HEK293 (cell line): ENCODE data around the gene RNF44.
A peak's percentile ranks its signal among the peaks of the same experiment; 100 is the strongest.
"Not testable (repeated sequence)": the region's sequence is repeated elsewhere in the genome, so short reads cannot be mapped to it uniquely, and the experiment has no call there.

Experiments
- CTCF ChIA-PET: fragments of 350-600 bp; formaldehyde crosslinking; extraction: SDS; loops from one replicate; lab custom pipeline; 2021; ENCODE audit warnings: antibody characterized with exemption; lab: Yijun Ruan, JAX
- POLR2A ChIA-PET: fragments of 300-600 bp; formaldehyde crosslinking; extraction: SDS; loops from one replicate; lab custom pipeline; 2020; ENCODE audit warnings: antibody characterized with exemption, inconsistent platforms; lab: Yijun Ruan, JAX
- H3K27ac ChIP-seq: fragments of 200-500 bp; sonication (Bioruptor generic); 2 replicates; pipeline ENCODE4 v1.5.1; 2014; ENCODE audit warnings: low read depth, low read length, control low read depth, inconsistent platforms; ENCODE audit errors: extremely low read depth
- H3K36me3 ChIP-seq, 2 experiments: fragments of 200-500 bp in 1 of 2; sonication (Bioruptor generic) in 1 of 2; 1 replicate in 1 of 2; 2 replicates in 1 of 2; pipeline ENCODE4 v1.5.1; 2014 to 2017; ENCODE audit warnings: inconsistent platforms in 2 of 2, low read length in 2 of 2; ENCODE audit not compliant: control insufficient read depth in 2 of 2, insufficient read depth in 1 of 2
- H3K4me1 ChIP-seq: fragments of 200-500 bp; sonication (Bioruptor generic); 2 replicates; pipeline ENCODE4 v1.5.1; 2014; ENCODE audit warnings: mild to moderate bottlenecking, low read length, inconsistent platforms; ENCODE audit not compliant: control insufficient read depth, insufficient read depth
- H3K4me3 ChIP-seq: 2 replicates; pipeline ENCODE4 v1.5.1; 2011; ENCODE audit warnings: low read depth, mild to moderate bottlenecking, control low read depth, low read length, moderate library complexity
- H3K9me3 ChIP-seq: fragments of 200-500 bp; sonication (Bioruptor generic); 2 replicates; pipeline ENCODE4 v1.5.1; 2014; ENCODE audit warnings: low read depth, low read length, inconsistent platforms; ENCODE audit not compliant: control insufficient read depth, insufficient read depth
- GLIS1 ChIP-seq: fragments of 450-650 bp; formaldehyde crosslinking; IDR thresholded peaks from 2 replicates; pipeline ENCODE4 v1.5.1; 2016; ENCODE audit warnings: missing biosample characterization, missing genetic modification characterization
- GLIS2 ChIP-seq: fragments of 450-650 bp; formaldehyde crosslinking; IDR thresholded peaks from 2 replicates; pipeline ENCODE4 v1.5.1; 2016; ENCODE audit warnings: missing biosample characterization, missing genetic modification characterization
- SETDB1 ChIP-seq: IDR thresholded peaks from one replicate; pipeline ENCODE4 v1.6.1; 2017; ENCODE audit warnings: mild to moderate bottlenecking, low read length, moderate library complexity, mixed read lengths; ENCODE audit not compliant: insufficient read length
- SP7 ChIP-seq: fragments of 450-650 bp; formaldehyde crosslinking; IDR thresholded peaks from 2 replicates; pipeline ENCODE4 v1.5.1; 2016; ENCODE audit warnings: missing biosample characterization, missing genetic modification characterization
- TCF7L2 ChIP-seq: IDR thresholded peaks from 2 replicates; pipeline ENCODE4 v1.6.1; 2011; ENCODE audit warnings: low read depth, mild to moderate bottlenecking, inconsistent platforms, low read length, moderate library complexity, borderline replicate concordance
- ZBTB48 ChIP-seq: fragments of 450-650 bp; formaldehyde crosslinking; IDR thresholded peaks from 2 replicates; pipeline ENCODE4 v1.5.1; 2016; ENCODE audit warnings: missing biosample characterization, missing genetic modification characterization
- ZNF16 ChIP-seq: fragments of 450-650 bp; formaldehyde crosslinking; IDR thresholded peaks from 2 replicates; pipeline ENCODE4 v1.5.1; 2016; ENCODE audit warnings: low read depth, missing biosample characterization, missing genetic modification characterization
- ZNF324 ChIP-seq: fragments of 450-650 bp; formaldehyde crosslinking; IDR thresholded peaks from 2 replicates; pipeline ENCODE4 v1.5.1; 2016; ENCODE audit warnings: missing biosample characterization, missing genetic modification characterization
- ZNF350 ChIP-seq: fragments of 450-650 bp; formaldehyde crosslinking; IDR thresholded peaks from 2 replicates; pipeline ENCODE4 v1.5.0; 2017; ENCODE audit warnings: missing biosample characterization, mild to moderate bottlenecking, missing genetic modification characterization
- ZNF426 ChIP-seq: fragments of 450-650 bp; formaldehyde crosslinking; IDR thresholded peaks from 2 replicates; pipeline ENCODE4 v1.5.1; 2017; ENCODE audit warnings: missing biosample characterization, missing genetic modification characterization, mild to moderate bottlenecking, inconsistent platforms, moderate library complexity
- ZNF76 ChIP-seq: fragments of 450-650 bp; formaldehyde crosslinking; IDR thresholded peaks from 2 replicates; pipeline ENCODE4; 2016; ENCODE audit warnings: low read depth, missing biosample characterization, missing genetic modification characterization, borderline replicate concordance
- TF ChIP-seq, protein P1 (sequence below): fragments of 450-650 bp; formaldehyde crosslinking; IDR thresholded peaks from 2 replicates; pipeline ENCODE4 v1.5.1; 2016; ENCODE audit warnings: missing biosample characterization, missing genetic modification characterization, low read depth
- TF ChIP-seq, protein P2 (sequence below): fragments of 450-650 bp; formaldehyde crosslinking; IDR thresholded peaks from 2 replicates; pipeline ENCODE4 v1.5.1; 2016; ENCODE audit warnings: missing biosample characterization, missing genetic modification characterization, low read depth

Gene RNF44

DNA sequence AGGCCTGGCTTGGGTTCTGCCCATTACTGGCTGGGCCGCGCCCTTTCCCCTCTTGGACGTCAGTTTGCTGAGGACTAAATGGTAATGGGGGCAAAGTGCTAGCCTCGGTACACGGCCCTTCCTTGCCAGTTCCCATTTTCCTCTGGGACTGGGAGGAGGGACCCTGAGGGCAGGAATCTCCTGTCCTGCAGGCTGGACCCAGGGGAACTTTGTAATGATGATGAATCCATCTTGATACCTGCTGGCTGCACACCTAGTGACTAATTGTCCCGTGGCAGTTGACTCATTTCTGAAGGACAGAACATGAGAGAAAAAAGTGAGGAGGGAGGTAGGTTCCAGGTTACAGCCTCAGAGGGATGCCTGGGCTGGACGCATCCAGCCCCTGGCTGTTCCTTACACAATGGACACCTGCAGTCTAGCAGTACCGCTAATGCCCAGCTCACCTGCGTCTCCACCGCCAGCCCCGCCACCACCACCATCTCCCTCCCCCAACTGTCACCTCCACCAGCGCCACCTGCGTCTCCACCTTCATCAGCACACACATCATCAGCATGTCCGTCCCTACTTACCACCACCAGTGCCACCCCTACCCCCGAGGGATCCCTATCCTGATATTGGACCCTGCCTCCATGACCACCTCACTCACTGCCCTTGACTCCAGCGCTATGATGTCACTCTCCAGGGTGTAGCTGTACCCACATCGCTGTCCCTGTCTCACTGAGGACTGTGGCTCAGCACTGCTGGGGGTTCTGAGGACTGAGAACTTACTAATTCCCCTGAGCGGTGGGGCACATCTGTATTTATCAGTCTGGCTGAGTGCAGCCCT lies 16.3 kb upstream of the RNF44 start:
- POLR2A ChIA-PET: interaction anchor here (1.3 kb wide), 1 partner anchor 10 kb away, joined by 6 read pairs; no protein-coding TSS in a partner anchor
- Histone ChIP-seq H3K27ac (no peak overlapping the region), H3K9me3 (no peaks in the 10 kb centered on the region), H3K4me1 (no peaks in the 10 kb centered on the region), H3K36me3 (no peaks in the 10 kb centered on the region; a peak in 1 of 3 replicates), H3K4me3 (no peak overlapping the region)
- CTCF ChIA-PET: interaction anchor here (0.6 kb wide), 2 partner anchors 68 to 1723 kb away, joined by 4 read pairs; no protein-coding TSS in a partner anchor
- TF ChIP-seq ZBTB48: 0 out of 2 replicates have a peak, but pooled peaks have one; percentile 15
- peak; percentile 58 for TF ChIP-seq GLIS2
- TF ChIP-seq, protein P1, sequence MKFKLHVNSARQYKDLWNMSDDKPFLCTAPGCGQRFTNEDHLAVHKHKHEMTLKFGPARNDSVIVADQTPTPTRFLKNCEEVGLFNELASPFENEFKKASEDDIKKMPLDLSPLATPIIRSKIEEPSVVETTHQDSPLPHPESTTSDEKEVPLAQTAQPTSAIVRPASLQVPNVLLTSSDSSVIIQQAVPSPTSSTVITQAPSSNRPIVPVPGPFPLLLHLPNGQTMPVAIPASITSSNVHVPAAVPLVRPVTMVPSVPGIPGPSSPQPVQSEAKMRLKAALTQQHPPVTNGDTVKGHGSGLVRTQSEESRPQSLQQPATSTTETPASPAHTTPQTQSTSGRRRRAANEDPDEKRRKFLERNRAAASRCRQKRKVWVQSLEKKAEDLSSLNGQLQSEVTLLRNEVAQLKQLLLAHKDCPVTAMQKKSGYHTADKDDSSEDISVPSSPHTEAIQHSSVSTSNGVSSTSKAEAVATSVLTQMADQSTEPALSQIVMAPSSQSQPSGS: 0 out of 2 replicates have a peak, but pooled peaks have one; percentile 13
- no peak for TF ChIP-seq SETDB1
- 0 out of 2 replicates have a peak, but pooled peaks have one; percentile 25 for TF ChIP-seq SP7 (tag by site-specific recombination)
- TF ChIP-seq ZNF426 (tag by site-specific recombination): no peak
- peak; percentile 83; the same call in 1 of the 2 replicates for TF ChIP-seq GLIS1

- Histone ChIP-seq H3K4me1 (no peaks in the 10 kb centered on the region), H3K9me3 (no peaks in the 10 kb centered on the region), H3K27ac (no peak overlapping the region), H3K36me3 (no peaks in the 10 kb centered on the region; a peak in 1 of 3 replicates), H3K4me3 (no peak overlapping the region)
- POLR2A ChIA-PET: no interaction called here
- TF ChIP-seq ZNF324 (tag by site-specific recombination) (no peak), ZNF350 (tag by site-specific recombination) (no peak), TCF7L2 (no peak), ZNF76 (tag by site-specific recombination) (no peak), ZNF16 (tag by site-specific recombination) (peak; percentile 80)
- TF ChIP-seq, protein P2, sequence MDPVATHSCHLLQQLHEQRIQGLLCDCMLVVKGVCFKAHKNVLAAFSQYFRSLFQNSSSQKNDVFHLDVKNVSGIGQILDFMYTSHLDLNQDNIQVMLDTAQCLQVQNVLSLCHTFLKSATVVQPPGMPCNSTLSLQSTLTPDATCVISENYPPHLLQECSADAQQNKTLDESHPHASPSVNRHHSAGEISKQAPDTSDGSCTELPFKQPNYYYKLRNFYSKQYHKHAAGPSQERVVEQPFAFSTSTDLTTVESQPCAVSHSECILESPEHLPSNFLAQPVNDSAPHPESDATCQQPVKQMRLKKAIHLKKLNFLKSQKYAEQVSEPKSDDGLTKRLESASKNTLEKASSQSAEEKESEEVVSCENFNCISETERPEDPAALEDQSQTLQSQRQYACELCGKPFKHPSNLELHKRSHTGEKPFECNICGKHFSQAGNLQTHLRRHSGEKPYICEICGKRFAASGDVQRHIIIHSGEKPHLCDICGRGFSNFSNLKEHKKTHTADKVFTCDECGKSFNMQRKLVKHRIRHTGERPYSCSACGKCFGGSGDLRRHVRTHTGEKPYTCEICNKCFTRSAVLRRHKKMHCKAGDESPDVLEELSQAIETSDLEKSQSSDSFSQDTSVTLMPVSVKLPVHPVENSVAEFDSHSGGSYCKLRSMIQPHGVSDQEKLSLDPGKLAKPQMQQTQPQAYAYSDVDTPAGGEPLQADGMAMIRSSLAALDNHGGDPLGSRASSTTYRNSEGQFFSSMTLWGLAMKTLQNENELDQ (tag by site-specific recombination): no peak
- CTCF ChIA-PET: interaction anchor here (0.8 kb wide), 1 partner anchor 21 kb away, joined by 3 read pairs; no protein-coding TSS in a partner anchor
These were observed 15.2 kb upstream of the RNF44 start for GRCh38 chr5:176552332-176552869.

DNA sequence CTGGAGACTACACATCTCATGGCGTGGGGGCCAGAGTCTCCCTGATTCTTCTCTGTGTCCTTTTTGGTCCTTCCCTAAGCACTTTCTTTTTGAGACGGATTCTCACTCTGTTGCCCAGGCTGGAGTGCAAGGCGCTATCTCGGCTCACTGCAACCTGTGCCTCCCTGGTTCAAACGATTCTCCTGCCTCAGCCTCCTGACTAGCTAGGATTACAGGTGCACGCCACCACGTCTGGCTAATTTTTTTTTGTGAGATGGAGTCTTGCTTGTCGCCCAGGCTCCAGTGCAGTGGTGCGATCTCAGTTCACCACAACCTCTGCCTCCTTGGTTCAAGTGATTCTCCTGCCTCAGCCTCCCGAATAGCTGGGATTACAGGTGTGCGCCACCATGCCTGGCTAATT lies 13.7 kb upstream of the RNF44 start:
- CTCF ChIA-PET, H3K9me3 ChIP-seq, H3K4me3 ChIP-seq, H3K36me3 ChIP-seq, H3K4me1 ChIP-seq, H3K27ac ChIP-seq: not testable (repeated sequence)
- POLR2A ChIA-PET: interaction anchor here (0.6 kb wide), 1 partner anchor 906 kb away, joined by 3 read pairs; no protein-coding TSS in a partner anchor
